LNCAP (cell line): Measurements from ENCODE around the gene SLC18A2.

ENCODE experiments used
- TF ChIP-seq, protein P1 (sequence below): fragments of 450-650 bp; IDR thresholded peaks from 2 replicates; pipeline ENCODE4 v1.5.1; 2017; ENCODE audit warnings: mild to moderate bottlenecking

The SLC18A2 gene

DNA sequence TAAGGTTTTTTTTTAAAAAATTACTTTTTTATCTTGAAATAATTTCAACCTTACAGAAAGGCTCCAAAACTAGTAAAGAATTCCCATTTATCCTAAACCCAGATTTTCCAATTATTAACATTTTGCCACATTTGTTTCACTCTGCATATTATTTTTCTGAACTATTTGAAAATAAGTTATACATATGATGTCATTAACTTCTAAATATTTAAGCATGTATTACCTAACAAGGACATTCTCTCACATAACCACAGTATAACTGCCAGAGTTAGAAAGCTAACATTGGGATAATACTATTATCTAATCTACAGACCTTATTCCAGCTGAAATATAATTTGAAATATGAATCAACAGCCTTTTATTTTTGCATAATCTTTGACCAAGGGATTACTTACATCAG lies 65.8 kb downstream of the SLC18A2 start:
- TF ChIP-seq, protein P1, sequence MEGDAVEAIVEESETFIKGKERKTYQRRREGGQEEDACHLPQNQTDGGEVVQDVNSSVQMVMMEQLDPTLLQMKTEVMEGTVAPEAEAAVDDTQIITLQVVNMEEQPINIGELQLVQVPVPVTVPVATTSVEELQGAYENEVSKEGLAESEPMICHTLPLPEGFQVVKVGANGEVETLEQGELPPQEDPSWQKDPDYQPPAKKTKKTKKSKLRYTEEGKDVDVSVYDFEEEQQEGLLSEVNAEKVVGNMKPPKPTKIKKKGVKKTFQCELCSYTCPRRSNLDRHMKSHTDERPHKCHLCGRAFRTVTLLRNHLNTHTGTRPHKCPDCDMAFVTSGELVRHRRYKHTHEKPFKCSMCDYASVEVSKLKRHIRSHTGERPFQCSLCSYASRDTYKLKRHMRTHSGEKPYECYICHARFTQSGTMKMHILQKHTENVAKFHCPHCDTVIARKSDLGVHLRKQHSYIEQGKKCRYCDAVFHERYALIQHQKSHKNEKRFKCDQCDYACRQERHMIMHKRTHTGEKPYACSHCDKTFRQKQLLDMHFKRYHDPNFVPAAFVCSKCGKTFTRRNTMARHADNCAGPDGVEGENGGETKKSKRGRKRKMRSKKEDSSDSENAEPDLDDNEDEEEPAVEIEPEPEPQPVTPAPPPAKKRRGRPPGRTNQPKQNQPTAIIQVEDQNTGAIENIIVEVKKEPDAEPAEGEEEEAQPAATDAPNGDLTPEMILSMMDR: no peak

DNA sequence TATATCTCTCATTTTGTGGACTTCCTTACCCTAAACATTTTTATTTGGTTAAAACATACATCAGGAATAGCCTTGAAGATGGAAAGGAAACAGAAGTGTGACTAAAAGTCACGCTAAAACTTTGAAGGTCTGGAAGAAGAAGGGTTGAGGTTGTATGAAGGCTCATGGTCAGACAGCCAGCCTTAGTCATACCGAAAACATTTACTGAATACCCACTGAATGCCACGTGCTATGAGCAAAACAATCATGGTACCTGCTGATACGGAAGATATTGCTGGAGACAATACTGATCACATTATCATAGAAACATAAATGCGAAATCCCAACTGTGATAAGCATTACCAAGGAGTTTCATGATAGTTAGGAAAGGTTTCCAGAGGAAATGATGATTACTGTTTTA lies 70.3 kb downstream of the SLC18A2 start:
- TF ChIP-seq, protein P1: no peak

DNA sequence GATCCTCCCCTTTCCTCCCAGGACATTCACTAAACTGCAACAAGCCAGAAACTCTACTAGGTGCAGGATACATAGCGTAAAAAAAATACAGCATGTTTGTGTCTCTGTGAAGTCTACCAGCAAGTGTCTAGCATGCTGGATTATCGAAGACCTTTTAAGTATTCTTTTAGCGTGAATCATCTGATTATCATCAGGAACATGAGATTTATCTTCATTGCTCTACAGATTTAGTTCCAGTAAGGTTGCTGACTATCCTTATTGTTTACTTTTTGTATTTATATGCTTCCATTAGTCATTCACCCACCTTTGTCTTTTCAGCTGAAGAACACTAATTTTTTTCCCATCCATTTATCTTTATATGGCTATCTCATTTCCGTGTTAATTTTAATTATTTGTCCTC lies 71.5 kb downstream of the SLC18A2 start:
- TF ChIP-seq, protein P1: no peak

DNA sequence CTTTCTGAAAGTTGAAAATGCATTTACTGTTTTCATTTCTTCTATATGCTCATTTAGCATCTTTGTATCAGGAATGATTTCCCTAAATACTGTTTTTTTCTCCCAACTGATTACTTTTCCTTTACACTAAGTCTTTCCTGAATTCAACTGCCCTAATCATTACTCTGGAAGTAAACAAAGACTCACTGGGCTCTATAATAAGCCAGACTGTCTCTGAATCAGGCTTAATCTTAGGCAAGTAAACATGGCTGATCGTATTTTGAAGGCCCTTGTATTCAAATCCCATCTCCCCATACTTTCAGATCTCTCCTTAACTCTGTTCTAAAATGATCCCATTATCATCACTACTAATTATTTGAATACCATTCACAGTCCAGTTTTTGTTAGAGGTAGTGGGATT lies 72.7 kb downstream of the SLC18A2 start:
- TF ChIP-seq, protein P1: no peak

DNA sequence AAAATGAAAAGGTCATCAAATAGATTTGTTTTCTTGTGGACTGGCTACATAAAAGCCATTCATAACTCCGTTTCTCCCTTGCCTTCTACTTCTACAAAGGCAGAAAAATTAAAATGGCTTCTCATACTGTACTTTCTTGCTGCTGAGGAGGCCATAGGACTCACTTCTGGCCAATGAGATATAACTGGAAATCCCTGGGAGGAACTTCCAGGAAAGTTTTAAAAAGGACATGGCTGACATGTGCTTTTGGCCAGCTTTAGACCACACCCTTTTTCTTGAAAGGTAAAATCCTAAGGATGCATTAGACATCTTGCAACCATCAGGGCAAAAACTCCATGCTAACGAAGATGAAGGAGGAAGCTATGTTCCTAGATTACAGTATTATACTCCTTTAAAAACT lies 75.8 kb downstream of the SLC18A2 start:
- TF ChIP-seq, protein P1: no peak

DNA sequence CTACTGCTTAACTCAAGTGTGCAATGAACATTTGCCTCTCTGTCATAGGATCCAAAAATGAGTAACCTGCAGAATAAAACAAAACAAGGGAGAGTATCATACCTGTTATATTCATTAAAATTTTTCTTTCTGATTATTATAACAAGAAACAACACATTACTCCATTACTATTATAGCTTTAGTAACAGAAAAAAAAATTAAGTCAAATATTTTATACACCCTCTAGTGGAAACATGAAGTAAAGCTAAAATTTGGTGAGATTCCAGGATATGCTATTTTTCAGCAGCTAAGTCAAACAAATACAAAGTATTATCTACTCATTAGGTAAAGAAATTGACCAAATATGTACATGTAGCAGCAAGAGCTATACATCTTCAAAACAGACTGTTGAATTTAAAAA lies 78.0 kb downstream of the SLC18A2 start:
- TF ChIP-seq, protein P1: peak; percentile 59

DNA sequence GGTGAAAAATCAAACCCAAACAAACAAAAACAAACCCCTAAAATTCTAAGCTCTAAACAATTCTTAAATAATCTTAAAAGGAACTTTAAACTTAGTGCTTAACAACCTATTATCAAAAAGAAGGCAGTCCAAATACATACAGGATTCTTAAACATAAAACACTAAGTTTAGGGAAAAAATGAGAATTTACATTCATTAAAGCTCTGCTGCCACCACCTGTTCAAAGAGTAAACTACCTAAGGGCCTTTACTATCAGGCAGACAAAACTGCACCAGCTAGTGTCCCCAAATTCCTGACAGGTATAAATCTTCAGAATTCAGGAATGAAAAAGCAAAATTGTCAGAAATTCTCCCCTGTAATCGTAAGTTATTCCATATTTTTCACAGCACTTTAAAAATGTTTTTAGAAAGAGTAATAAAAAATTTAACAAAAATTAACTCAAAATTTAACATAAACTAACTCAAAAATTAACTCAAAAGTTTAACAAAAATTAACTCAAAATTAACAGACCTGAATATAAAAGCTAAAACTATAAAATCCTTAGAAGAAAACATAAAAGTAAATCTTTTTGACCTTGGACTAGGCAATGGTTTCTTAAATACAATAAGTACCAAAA lies 79.2 kb downstream of the SLC18A2 start:
- TF ChIP-seq, protein P1: peak; percentile 81

DNA sequence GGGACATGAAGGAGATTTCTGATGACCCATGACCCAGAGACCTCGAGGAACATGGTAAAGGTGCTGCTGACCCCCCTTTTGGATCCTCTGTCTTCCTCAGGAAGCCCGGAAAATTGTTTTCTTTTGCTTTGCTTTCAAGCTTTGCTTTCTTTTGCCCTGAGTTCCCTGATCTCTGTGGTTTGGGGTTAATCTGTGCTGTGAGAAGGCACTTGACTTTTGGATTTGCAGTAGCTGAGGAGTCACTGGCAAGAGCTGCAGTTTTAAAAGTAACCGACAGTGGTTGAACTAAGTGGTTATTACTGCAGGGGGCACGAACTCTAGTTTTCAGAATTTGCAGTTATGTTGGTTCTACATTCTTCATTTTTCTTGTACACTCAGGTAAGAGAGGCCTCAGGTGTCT lies 81.3 kb downstream of the SLC18A2 start:
- TF ChIP-seq, protein P1: no peak
